ENCODE data around the gene NUMB. TPM values are rescaled to one million over a fixed set of nuclear protein-coding genes. Genes with fewer than 3 reads are reported as not detected.

NUMB gene
- total and polyA plus RNA-seq, 4 donors = 39.4 to 100 (median 87.8) TPM

DNA sequence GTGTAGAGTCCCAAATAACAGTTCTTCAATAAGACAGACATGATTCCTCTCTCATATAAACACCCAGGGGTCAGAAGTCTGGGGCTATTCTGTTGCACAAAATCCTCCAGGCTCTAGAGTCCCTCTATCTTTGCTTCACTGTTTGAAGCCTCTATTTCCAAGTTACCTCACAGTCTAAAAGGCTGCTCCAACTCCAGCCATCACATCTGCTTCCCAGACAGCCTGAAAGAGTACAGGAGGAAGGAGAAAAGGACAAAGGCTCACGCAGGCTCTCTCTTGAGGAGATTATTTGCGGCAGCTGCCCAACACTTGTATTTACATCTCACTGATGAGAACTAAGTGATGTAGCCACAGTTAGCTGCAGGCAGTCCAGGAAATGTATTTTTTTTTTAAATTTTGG, 214.6 kb downstream of the NUMB start:
- Histone ChIP-seq H3K9ac (ENCODE audit: insufficient read depth in 1 of 2, low read length in 2 of 2) (no peak overlapping the region), H3K4me3 (no peak overlapping the region), H3K27me3 (ENCODE audit: control insufficient read depth in 3 of 3, insufficient read depth in 3 of 3, low read length in 2 of 3) (peaks cover 0 to 9% (median 9%) of the 10 kb centered on the region in 3 donors), H3K27ac (ENCODE audit: low read depth in 1 of 2, low read length in 1 of 2) (no peak overlapping the region), H3K4me1 (ENCODE audit: control insufficient read depth in 5 of 5, insufficient read depth in 5 of 5, low read length in 5 of 5) (peaks cover 0 to 22% (median 13%) of the 10 kb centered on the region in 5 donors), H3K36me3 (ENCODE audit: control insufficient read depth in 4 of 4, insufficient read depth in 4 of 4, low read length in 4 of 4) (no peaks in the 10 kb centered on the region), H3K9me3 (ENCODE audit: control insufficient read depth in 4 of 4, insufficient read depth in 3 of 4, low read length in 3 of 4) (no peaks in the 10 kb centered on the region)
- ATAC-seq (ENCODE audit: insufficient read depth, low FRiP score) = no peak
- 98 to 99% methylated on average over 2 of the region's 2 CpGs for WGBS, 2 donors
- TF ChIP-seq, protein P1, sequence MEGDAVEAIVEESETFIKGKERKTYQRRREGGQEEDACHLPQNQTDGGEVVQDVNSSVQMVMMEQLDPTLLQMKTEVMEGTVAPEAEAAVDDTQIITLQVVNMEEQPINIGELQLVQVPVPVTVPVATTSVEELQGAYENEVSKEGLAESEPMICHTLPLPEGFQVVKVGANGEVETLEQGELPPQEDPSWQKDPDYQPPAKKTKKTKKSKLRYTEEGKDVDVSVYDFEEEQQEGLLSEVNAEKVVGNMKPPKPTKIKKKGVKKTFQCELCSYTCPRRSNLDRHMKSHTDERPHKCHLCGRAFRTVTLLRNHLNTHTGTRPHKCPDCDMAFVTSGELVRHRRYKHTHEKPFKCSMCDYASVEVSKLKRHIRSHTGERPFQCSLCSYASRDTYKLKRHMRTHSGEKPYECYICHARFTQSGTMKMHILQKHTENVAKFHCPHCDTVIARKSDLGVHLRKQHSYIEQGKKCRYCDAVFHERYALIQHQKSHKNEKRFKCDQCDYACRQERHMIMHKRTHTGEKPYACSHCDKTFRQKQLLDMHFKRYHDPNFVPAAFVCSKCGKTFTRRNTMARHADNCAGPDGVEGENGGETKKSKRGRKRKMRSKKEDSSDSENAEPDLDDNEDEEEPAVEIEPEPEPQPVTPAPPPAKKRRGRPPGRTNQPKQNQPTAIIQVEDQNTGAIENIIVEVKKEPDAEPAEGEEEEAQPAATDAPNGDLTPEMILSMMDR (IDR thresholded peaks at IDR 0.05; ENCODE audit: control extremely low read depth, extremely low read depth) = no peak
- no peak for DNase-seq

DNA sequence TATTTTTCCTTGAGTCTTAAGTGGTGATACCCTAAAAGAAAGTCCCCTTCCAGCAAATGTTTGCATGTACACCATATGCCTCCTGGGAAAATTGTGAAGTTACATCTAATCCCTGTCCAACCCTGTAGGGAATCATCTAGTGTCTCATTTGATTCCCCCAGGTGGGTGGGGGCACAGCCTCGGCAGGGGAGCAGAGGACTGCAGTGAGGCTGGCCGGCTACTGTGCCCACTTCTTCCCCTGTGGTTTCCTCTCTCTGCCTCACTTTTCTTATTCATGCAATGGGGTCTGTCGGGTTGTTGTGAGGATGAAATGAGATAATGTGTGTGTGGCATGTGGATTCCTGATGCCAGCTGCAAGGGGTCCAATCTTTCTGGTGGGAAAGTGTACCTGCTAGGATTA, 215.0 kb downstream of the NUMB start:
- H3K36me3 ChIP-seq (ENCODE audit: control insufficient read depth in 4 of 4, insufficient read depth in 4 of 4, low read length in 4 of 4) = no peaks in the 10 kb centered on the region
- WGBS, 2 donors = 35 to 57% methylated on average over 3 of the region's 3 CpGs
- DNase-seq (no peak), ATAC-seq (ENCODE audit: insufficient read depth, low FRiP score) (no peak)
- peaks cover 0 to 12% (median 12%) of the 10 kb centered on the region in 3 donors for H3K27me3 ChIP-seq (ENCODE audit: control insufficient read depth in 3 of 3, insufficient read depth in 3 of 3, low read length in 2 of 3)
- TF ChIP-seq, protein P1 (IDR thresholded peaks at IDR 0.05; ENCODE audit: control extremely low read depth, extremely low read depth) = no peak
- peaks cover 0 to 26% (median 15%) of the 10 kb centered on the region in 5 donors for H3K4me1 ChIP-seq (ENCODE audit: control insufficient read depth in 5 of 5, insufficient read depth in 5 of 5, low read length in 5 of 5)
- no peaks in the 10 kb centered on the region for H3K9me3 ChIP-seq (ENCODE audit: control insufficient read depth in 4 of 4, insufficient read depth in 3 of 4, low read length in 3 of 4)
- H3K4me3 ChIP-seq = no peak overlapping the region
- H3K27ac ChIP-seq (ENCODE audit: low read depth in 1 of 2, low read length in 1 of 2) = no peak overlapping the region
- H3K9ac ChIP-seq (ENCODE audit: insufficient read depth in 1 of 2, low read length in 2 of 2) = no peak overlapping the region

DNA sequence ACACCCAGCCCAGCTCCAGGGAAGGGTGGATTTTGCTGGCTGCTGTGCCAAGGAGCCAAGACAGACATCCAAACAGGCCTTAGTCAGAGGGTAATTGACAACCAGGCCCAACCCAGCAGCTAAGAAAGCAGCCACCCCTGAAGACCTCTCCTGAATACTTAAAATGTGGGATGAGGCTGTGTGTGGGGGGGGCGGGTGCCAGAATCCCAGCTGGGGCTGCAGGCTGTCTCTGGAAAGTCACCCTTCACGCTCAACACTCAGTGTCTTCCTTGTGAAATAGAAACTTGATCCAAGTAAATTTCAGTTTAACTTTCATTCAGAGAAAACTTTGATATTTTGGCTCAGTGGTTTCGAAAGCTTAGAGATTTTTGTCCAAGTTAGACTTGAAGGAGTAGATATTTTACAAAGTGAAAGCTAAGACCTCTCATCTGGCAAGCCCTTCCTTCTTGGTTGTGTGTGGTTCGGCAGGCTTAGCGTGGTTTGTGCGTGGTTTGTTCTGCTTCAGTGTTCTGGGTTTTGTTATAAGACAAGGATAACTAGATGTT, 215.9 kb downstream of the NUMB start:
- no peak overlapping the region for H3K9ac ChIP-seq (ENCODE audit: insufficient read depth in 1 of 2, low read length in 2 of 2)
- peaks cover 0 to 12% (median 12%) of the 10 kb centered on the region in 3 donors for H3K27me3 ChIP-seq (ENCODE audit: control insufficient read depth in 3 of 3, insufficient read depth in 3 of 3, low read length in 2 of 3)
- TF ChIP-seq, protein P1 (IDR thresholded peaks at IDR 0.05; ENCODE audit: control extremely low read depth, extremely low read depth) = no peak
- peak in 2 of 3 donors; percentile 26 to 65 for DNase-seq
- ATAC-seq (ENCODE audit: insufficient read depth, low FRiP score) = no peak
- H3K4me1 ChIP-seq (ENCODE audit: control insufficient read depth in 5 of 5, insufficient read depth in 5 of 5, low read length in 5 of 5) = peaks cover 0 to 34% (median 21%) of the 10 kb centered on the region in 5 donors
- 55 to 67% methylated on average over 6 of the region's 6 CpGs for WGBS, 2 donors
- no peak overlapping the region for H3K4me3 ChIP-seq
- no peaks in the 10 kb centered on the region for H3K9me3 ChIP-seq (ENCODE audit: control insufficient read depth in 4 of 4, insufficient read depth in 3 of 4, low read length in 3 of 4)
- H3K36me3 ChIP-seq (ENCODE audit: control insufficient read depth in 4 of 4, insufficient read depth in 4 of 4, low read length in 4 of 4) = no peaks in the 10 kb centered on the region
- peak overlapping the region in 1 of 2 donors; percentile 0 for H3K27ac ChIP-seq (ENCODE audit: low read depth in 1 of 2, low read length in 1 of 2)
